ENCODE measurements around the gene EHMT2. TPM values are rescaled to one million over a fixed set of nuclear protein-coding genes. Genes with fewer than 3 reads are reported as not detected.
A peak's percentile ranks its signal among the peaks of the same experiment; 100 is the strongest.
"Not testable (repeated sequence)": the region's sequence is repeated elsewhere in the genome, so short reads cannot be mapped to it uniquely, and the experiment has no call there.

EHMT2 gene
- total RNA-seq, 1 donor from 2014 or later, result 35.8 TPM

- no peaks in the 10 kb centered on the region for H4K20me1 ChIP-seq (ENCODE audit: insufficient read depth, low read length)
- Mint-ChIP-seq H3K4me3 (ENCODE audit: unreplicated experiment) (no peak overlapping the region), H3K9me3 (ENCODE audit: unreplicated experiment) (no peaks in the 10 kb centered on the region), H3K27me3 (ENCODE audit: low read depth, unreplicated experiment) (peaks cover 6% of the 10 kb centered on the region), H3K27ac (ENCODE audit: unreplicated experiment) (no peak overlapping the region), H3K4me1 (ENCODE audit: low read depth, unreplicated experiment) (peaks cover 1% of the 10 kb centered on the region), H3K36me3 (ENCODE audit: low read depth, unreplicated experiment) (no peaks in the 10 kb centered on the region)
- TF ChIP-seq EZH2 (IDR thresholded peaks at IDR 0.05; ENCODE audit: insufficient read depth, low read length), result no peak
- TF ChIP-seq CTCF (IDR thresholded peaks at IDR 0.05; ENCODE audit: insufficient read depth, low read depth, low read length), result no peak
- no peaks in the 10 kb centered on the region for H3K27me3 ChIP-seq (ENCODE audit: insufficient read depth, low read length)
- no peak overlapping the region for H3K27ac ChIP-seq (ENCODE audit: low read depth, low read length)
- no peaks in the 10 kb centered on the region for H3K79me2 ChIP-seq (ENCODE audit: insufficient read depth, low read length)
- no peak for FAIRE-seq
- no peak overlapping the region for H3K4me2 ChIP-seq (ENCODE audit: low read length)
- no peak overlapping the region for H3K9ac ChIP-seq (ENCODE audit: low read length)
- no peak overlapping the region for H2AFZ ChIP-seq (ENCODE audit: low read depth, low read length)
- H3K9me3 ChIP-seq (ENCODE audit: insufficient read depth, low read depth, low read length), result no peaks in the 10 kb centered on the region
- H3K4me1 ChIP-seq (ENCODE audit: insufficient read depth, low read length), result peaks cover 6% of the 10 kb centered on the region
- H3K36me3 ChIP-seq (ENCODE audit: insufficient read depth, low read length), result no peaks in the 10 kb centered on the region
- no peak overlapping the region for H3K4me3 ChIP-seq (ENCODE audit: insufficient read depth, low read depth, low read length)
- no peak for DNase-seq (ENCODE audit: low read depth)
These were observed 17.9 kb upstream of the EHMT2 start for GRCh38 chr6:31915351-31915750.

- no peaks in the 10 kb centered on the region for H3K27me3 ChIP-seq (ENCODE audit: insufficient read depth, low read length)
- no peaks in the 10 kb centered on the region for H4K20me1 ChIP-seq (ENCODE audit: insufficient read depth, low read length)
- no peak overlapping the region for H3K4me2 ChIP-seq (ENCODE audit: low read length)
- H3K27ac ChIP-seq (ENCODE audit: low read depth, low read length), result no peak overlapping the region
- no peaks in the 10 kb centered on the region for H3K36me3 Mint-ChIP-seq (ENCODE audit: low read depth, unreplicated experiment)
- no peak for FAIRE-seq
- no peak overlapping the region for H2AFZ ChIP-seq (ENCODE audit: low read depth, low read length)
- H3K4me1 Mint-ChIP-seq (ENCODE audit: low read depth, unreplicated experiment), result peaks cover 1% of the 10 kb centered on the region
- H3K36me3 ChIP-seq (ENCODE audit: insufficient read depth, low read length), result no peaks in the 10 kb centered on the region
- no peaks in the 10 kb centered on the region for H3K79me2 ChIP-seq (ENCODE audit: insufficient read depth, low read length)
- peak overlapping the region; percentile 10 for H3K4me3 Mint-ChIP-seq (ENCODE audit: unreplicated experiment)
- no peak for TF ChIP-seq EZH2 (IDR thresholded peaks at IDR 0.05; ENCODE audit: insufficient read depth, low read length)
- no peak for TF ChIP-seq CTCF (IDR thresholded peaks at IDR 0.05; ENCODE audit: insufficient read depth, low read depth, low read length)
- no peaks in the 10 kb centered on the region for H3K27me3 Mint-ChIP-seq (ENCODE audit: low read depth, unreplicated experiment)
- no peak overlapping the region for H3K9ac ChIP-seq (ENCODE audit: low read length)
- H3K4me1 ChIP-seq (ENCODE audit: insufficient read depth, low read length), result peaks cover 6% of the 10 kb centered on the region
- H3K27ac Mint-ChIP-seq (ENCODE audit: unreplicated experiment), result peak overlapping the region; percentile 47
- no peaks in the 10 kb centered on the region for H3K9me3 Mint-ChIP-seq (ENCODE audit: unreplicated experiment)
- H3K4me3 ChIP-seq (ENCODE audit: insufficient read depth, low read depth, low read length), result no peak overlapping the region
- no peaks in the 10 kb centered on the region for H3K9me3 ChIP-seq (ENCODE audit: insufficient read depth, low read depth, low read length)
- no peak for DNase-seq (ENCODE audit: low read depth)
These were observed 14.5 kb upstream of the EHMT2 start for GRCh38 chr6:31911826-31912585.

GRCh38 chr6:31909298-31909697 is 11.8 kb upstream of the EHMT2 start:
- H3K4me3 ChIP-seq (ENCODE audit: insufficient read depth, low read depth, low read length); H3K9me3 ChIP-seq (ENCODE audit: insufficient read depth, low read depth, low read length); H3K27ac ChIP-seq (ENCODE audit: low read depth, low read length): not testable (repeated sequence)

More at GRCh38 chr6:31909298-31909697, 11.8 kb upstream of the EHMT2 start:
- not testable (repeated sequence) for H3K4me1 ChIP-seq (ENCODE audit: insufficient read depth, low read length); H3K27me3 ChIP-seq (ENCODE audit: insufficient read depth, low read length); H3K27me3 Mint-ChIP-seq (ENCODE audit: low read depth, unreplicated experiment); H3K9ac ChIP-seq (ENCODE audit: low read length); H3K4me2 ChIP-seq (ENCODE audit: low read length); H3K79me2 ChIP-seq (ENCODE audit: insufficient read depth, low read length); DNase-seq (ENCODE audit: low read depth); H3K36me3 ChIP-seq (ENCODE audit: insufficient read depth, low read length); H2AFZ ChIP-seq (ENCODE audit: low read depth, low read length); H4K20me1 ChIP-seq (ENCODE audit: insufficient read depth, low read length); H3K4me1 Mint-ChIP-seq (ENCODE audit: low read depth, unreplicated experiment); H3K9me3 Mint-ChIP-seq (ENCODE audit: unreplicated experiment); H3K27ac Mint-ChIP-seq (ENCODE audit: unreplicated experiment); H3K36me3 Mint-ChIP-seq (ENCODE audit: low read depth, unreplicated experiment); FAIRE-seq
- H3K4me3 Mint-ChIP-seq (ENCODE audit: unreplicated experiment), result peak overlapping the region; percentile 20

Data from astrocyte (in vitro differentiated cells and primary cell).